GM19193 (cell line): ENCODE data around the gene FAM210B.

ENCODE experiments used
- POLR2A ChIP-seq: IDR thresholded peaks from 4 replicates; pipeline ENCODE4 v1.6.1; 2011; ENCODE audit not compliant: insufficient read depth, insufficient read length; ENCODE audit errors: extremely low read depth

The FAM210B gene

GRCh38 chr20:56352345-56353055 lies 6.3 kb upstream of the FAM210B start:
- no peak for TF ChIP-seq POLR2A

- TF ChIP-seq POLR2A, result no peak
These were observed 5.4 kb upstream of the FAM210B start for GRCh38 chr20:56353356-56353755.

- TF ChIP-seq POLR2A, result no peak
These were observed 704 bp upstream of the FAM210B start for GRCh38 chr20:56358070-56358469.

- TF ChIP-seq POLR2A, result no peak
These were observed 698 bp downstream of the FAM210B start for GRCh38 chr20:56359212-56360132.

- TF ChIP-seq POLR2A, result no peak
These were observed 1.5 kb downstream of the FAM210B start for GRCh38 chr20:56360133-56360907.

DNA sequence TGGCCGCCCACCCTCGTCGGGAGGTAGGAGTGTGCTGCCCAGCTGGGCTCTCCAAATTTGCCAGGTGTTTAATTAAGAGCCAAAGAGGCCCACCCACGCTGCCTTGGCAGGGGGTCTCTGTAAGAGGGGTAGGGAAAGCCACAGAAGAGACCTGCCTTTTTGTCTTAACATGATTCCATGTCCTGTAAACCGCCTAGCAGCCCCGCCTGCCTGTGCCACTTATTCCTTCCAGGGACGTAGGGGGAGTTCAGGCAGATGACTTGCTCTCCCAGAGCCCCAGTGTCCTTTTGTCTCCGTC lies 2.1 kb downstream of the FAM210B start:
- TF ChIP-seq POLR2A, result no peak

DNA sequence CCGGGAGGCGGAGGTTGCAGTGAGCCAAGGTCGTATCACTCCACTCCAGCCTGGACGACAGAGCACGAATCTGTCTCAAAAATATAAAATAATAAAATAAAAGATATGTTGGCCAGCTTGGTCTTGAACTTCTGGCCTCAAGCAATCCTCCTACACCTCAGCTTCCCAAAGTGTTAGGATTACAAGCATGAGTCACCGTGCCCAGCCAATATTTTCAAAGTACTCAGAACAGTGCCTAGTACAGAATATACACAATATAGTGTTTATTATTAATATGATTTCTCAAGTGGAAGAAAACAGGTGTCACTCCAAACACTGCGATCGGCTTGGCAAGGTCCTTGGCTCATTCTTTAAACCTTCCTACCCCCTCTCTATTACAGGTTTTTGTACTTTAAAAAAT lies 3.1 kb downstream of the FAM210B start:
- no peak for TF ChIP-seq POLR2A

GRCh38 chr20:56362833-56363413 lies 4.1 kb downstream of the FAM210B start:
- TF ChIP-seq POLR2A, result no peak

- TF ChIP-seq POLR2A, result no peak
These were observed 4.7 kb downstream of the FAM210B start for GRCh38 chr20:56363491-56363890.

- TF ChIP-seq POLR2A, result no peak
These were observed 9.8 kb downstream of the FAM210B start for GRCh38 chr20:56368351-56369134.

DNA sequence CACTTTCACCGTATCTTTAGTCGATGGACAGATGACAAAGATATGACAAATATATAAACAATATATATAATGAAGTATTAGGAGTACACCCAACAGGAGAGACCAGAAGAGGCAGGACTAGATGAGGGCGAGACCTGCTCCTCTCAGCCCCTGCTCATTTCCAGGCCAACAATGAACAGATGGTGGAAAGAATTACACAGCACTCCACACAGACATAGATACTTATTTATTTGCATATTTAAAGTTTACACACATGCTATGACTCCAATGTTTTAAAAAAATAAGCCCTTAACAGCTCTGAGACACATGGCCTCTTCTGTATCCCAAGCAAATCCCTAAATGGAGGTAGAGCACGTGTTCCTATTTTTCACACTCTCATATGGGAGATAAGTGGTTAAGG lies 10.4 kb downstream of the FAM210B start:
- no peak for TF ChIP-seq POLR2A

GRCh38 chr20:56371977-56372376 lies 13.2 kb downstream of the FAM210B start:
- TF ChIP-seq POLR2A, result no peak

DNA sequence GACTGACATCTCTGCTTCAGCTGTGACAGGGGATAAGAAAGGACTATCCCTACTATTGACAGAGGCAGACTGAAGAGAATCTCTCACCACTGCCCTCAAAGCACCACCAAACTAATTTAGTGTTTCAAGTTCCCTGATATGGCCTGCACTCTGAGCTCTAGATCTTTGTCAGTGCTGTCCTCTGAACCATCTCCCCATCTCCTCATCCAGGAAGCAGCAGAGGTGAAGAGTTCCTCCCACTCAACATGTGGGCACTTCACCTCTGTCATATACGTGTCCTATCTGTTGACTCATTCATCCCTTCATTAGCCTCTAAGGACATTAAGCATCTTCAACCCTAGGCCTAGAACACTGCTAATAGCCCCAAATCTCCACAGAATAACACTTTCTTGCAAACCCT lies 14.1 kb downstream of the FAM210B start:
- no peak for TF ChIP-seq POLR2A

- no peak for TF ChIP-seq POLR2A
These were observed 15.2 kb downstream of the FAM210B start for GRCh38 chr20:56373942-56374341.
